GM13976 (cell line): ENCODE results near the gene CASP7.
A peak's percentile ranks its signal among the peaks of the same experiment; 100 is the strongest.

Experiments used
- DNase-seq: peaks from one replicate; pipeline ENCODE4 v3.0.0; 2012; ENCODE audit warnings: low spot score
- in situ Hi-C: fragments of 300-500 bp; cut with MboI; formaldehyde crosslinking; loops from one replicate; pipeline ENCODE4 v1.12.0; 2022; ENCODE audit warnings: low sequenced_read_pairs, mixed read lengths, inconsistent platforms; ENCODE audit not compliant: unreplicated experiment
- TF ChIP-seq, protein P1 (sequence below): IDR thresholded peaks from 2 replicates; pipeline ENCODE4 v1.5.1; 2012; ENCODE audit warnings: borderline replicate concordance, mild to moderate bottlenecking; ENCODE audit not compliant: insufficient read depth; ENCODE audit errors: extremely low read depth, missing control alignments, control extremely low read depth

Gene CASP7

GRCh38 chr10:113693348-113693747 lies 13.6 kb downstream of the CASP7 start:
- no peak for DNase-seq
- TF ChIP-seq, protein P1, sequence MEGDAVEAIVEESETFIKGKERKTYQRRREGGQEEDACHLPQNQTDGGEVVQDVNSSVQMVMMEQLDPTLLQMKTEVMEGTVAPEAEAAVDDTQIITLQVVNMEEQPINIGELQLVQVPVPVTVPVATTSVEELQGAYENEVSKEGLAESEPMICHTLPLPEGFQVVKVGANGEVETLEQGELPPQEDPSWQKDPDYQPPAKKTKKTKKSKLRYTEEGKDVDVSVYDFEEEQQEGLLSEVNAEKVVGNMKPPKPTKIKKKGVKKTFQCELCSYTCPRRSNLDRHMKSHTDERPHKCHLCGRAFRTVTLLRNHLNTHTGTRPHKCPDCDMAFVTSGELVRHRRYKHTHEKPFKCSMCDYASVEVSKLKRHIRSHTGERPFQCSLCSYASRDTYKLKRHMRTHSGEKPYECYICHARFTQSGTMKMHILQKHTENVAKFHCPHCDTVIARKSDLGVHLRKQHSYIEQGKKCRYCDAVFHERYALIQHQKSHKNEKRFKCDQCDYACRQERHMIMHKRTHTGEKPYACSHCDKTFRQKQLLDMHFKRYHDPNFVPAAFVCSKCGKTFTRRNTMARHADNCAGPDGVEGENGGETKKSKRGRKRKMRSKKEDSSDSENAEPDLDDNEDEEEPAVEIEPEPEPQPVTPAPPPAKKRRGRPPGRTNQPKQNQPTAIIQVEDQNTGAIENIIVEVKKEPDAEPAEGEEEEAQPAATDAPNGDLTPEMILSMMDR: no peak
- in situ Hi-C loops: no loop called here

DNA sequence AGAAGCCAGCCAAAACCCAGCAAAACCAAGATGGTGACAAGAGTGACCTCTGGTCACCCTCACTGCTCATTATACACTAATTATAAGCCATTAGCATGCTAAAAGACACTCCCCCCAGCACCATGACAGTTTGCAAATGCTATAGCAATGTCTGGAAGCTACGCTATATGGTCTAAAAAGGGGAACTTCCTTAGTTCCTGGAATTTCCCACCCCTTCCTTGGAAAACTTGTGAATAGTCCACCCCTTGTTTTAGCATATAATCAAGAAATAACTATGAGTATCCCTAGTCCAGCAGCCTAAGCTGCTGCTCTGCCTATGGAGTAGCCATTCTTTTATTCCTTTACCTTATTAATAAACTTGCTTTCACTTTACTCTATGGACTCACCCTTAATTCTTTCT lies 16.0 kb downstream of the CASP7 start:
- DNase-seq: no peak
- in situ Hi-C loops: no loop called here
- TF ChIP-seq, protein P1: no peak

DNA sequence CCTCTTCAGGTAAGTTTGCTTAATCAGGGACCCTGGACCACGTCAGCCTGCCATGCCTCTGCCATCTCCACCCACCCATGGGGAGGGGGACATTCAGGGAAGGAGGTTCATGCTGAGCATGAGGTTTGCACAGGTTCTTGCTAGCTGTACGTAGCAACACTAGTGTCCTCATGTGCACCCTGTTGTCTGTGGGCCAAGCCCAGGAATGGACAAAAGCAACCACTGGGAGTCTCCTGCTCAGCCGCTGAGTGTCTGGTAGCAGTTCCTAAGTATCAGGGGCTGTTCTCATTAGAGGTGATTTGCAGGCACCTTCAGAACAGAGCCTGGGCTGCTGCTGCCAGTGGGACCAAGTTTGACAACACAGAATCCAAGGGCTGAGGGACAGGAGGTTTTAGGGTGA lies 17.9 kb downstream of the CASP7 start:
- in situ Hi-C loops: no loop called here

DNA sequence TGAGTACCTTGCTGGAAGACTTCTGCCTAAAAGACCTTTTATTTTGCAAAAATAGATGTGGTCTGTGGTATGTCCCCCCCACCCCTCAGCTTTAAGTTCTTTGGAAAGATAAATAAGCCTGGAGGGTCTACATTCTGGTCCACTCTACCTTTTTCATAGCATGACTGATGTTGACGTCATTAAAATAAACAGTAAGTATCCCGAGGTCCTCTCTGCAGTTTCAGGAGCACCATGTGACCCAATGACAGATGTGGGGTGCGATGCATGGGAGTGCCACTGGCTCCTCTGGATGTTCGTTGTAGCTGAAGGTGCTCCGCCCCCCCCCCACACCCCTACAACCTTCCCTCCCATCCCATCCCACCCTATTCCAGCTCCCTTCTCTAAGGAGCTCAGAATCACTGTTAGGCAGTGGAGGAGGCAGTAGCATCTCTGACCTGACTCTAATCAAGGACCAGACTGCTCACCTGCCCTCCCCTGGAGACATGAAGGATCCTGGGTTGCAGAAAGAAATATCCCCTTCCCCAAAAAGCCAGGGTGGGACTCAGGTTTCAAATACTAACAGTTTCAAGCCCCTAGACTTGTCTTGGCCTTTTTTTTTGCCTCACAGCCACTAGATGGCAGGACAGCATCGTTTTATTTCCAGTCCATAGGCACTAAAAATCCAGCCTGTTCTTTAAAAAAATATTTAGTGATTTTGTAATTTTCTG lies 25.1 kb downstream of the CASP7 start:
- peak; percentile 46 for DNase-seq
- TF ChIP-seq, protein P1: peak; percentile 58
- in situ Hi-C loops: loop anchor here (10.0 kb wide), 2 partner anchors 80 to 410 kb away; no protein-coding TSS in a partner anchor

More for the DNA sequence above, 17.9 kb downstream of the CASP7 start:
- TF ChIP-seq, protein P1: no peak
- no peak for DNase-seq

DNA sequence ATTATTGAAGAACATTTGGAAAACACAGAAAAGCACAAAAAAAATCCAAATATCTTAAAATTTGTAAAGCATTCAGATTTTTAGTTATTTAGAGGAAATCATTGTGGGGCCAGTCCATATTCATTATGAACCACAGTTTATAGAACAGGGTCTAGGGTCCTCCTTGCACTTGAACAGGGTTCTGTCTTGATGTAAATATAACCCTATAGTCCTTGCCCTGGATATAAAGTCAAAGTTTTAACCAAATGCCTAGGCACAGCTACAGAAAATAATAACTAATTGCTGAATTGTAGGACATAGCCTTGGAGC lies 25.6 kb downstream of the CASP7 start:
- DNase-seq: no peak

GRCh38 chr10:113706623-113707022 lies 26.9 kb downstream of the CASP7 start:
- in situ Hi-C loops: loop anchor here (10.0 kb wide), 2 partner anchors 78 to 408 kb away; no protein-coding TSS in a partner anchor
- TF ChIP-seq, protein P1: no peak
- no peak for DNase-seq

More for the DNA sequence above, 25.6 kb downstream of the CASP7 start:
- in situ Hi-C loops: loop anchor here (10.0 kb wide), 2 partner anchors 80 to 410 kb away; no protein-coding TSS in a partner anchor
- TF ChIP-seq, protein P1: no peak
